Mucosa of descending colon (tissue), 3 donors: ENCODE measurements around the gene WFS1. TPM values are rescaled to one million over a fixed set of nuclear protein-coding genes. Genes with fewer than 3 reads are reported as not detected.

Experiments
- ATAC-seq: fragments of 200-7000 bp; cut with Tn5 transposase; one replicate; pipeline ENCODE4 v1.9.1; 2020; ENCODE audit warnings: mild to moderate bottlenecking, moderate library complexity
- DNase-seq, 3 donors: peaks; one replicate each; pipeline ENCODE4 v3.0.0-alpha.2; 2020
- H3K36me3 ChIP-seq: fragments of 200-600 bp; one replicate; pipeline ENCODE4 v1.8.0; 2021; ENCODE audit warnings: low read depth, mild to moderate bottlenecking
- H3K4me1 ChIP-seq: fragments of 200-600 bp; one replicate; pipeline ENCODE4 v1.8.0; 2021; ENCODE audit warnings: low read depth, mild to moderate bottlenecking
- H3K4me3 ChIP-seq: fragments of 200-600 bp; one replicate; pipeline ENCODE4 v1.8.0; 2021; ENCODE audit warnings: mild to moderate bottlenecking
- H3K9me3 ChIP-seq: fragments of 200-600 bp; one replicate; pipeline ENCODE4 v1.8.0; 2021; ENCODE audit warnings: mild to moderate bottlenecking
- CTCF ChIP-seq: fragments of 200-600 bp; IDR thresholded peaks from one replicate; pipeline ENCODE4 v1.8.0; 2022; ENCODE audit warnings: antibody characterized with exemption, mild to moderate bottlenecking
- intact Hi-C, 2 donors: fragments of 100-400 bp; cut with DNase I in 1 of 2; cut with micrococcal nuclease in 1 of 2; formaldehyde crosslinking; loops; one replicate each; pipeline versions ENCODE4 v1.11.0 to v1.11.1; 2022; cut with DNase I, micrococcal nuclease
- total RNA-seq, 3 donors: library from RNA; stranded (reverse); fragmentation: NEBNext Ultra II Directional in 2 of 3; extraction: Animal tissue kit (Norgen Biotek cat#: 25700) in 2 of 3; gene quantifications; one replicate each; pipeline versions ENCODE4 v1.2.1 to v1.2.4, GENCODE V29; 2021 to 2023
- donor health status: DM: no; HTN: no; CAD: no; lungs with moderate emphysema.
- donor health status: DM: no; HTN: no; CAD: no.
- donor health status: DM: no; HTN: yes; CAD: no.

The WFS1 gene
- total RNA-seq, 3 donors from 2014 or later = 5.8 to 39.2 (median 14.9) TPM

- no peak for TF ChIP-seq CTCF
- no peak for ATAC-seq
- Histone ChIP-seq H3K4me1 (no peaks in the 10 kb centered on the region), H3K36me3 (no peaks in the 10 kb centered on the region), H3K9me3 (peaks cover 4% of the 10 kb centered on the region), H3K4me3 (no peak overlapping the region)
- intact Hi-C loops = no loop called here
- peak in 1 of 3 donors; percentile 12 for DNase-seq
These were observed 29.7 kb upstream of the WFS1 start for GRCh38 chr4:6239968-6240367.

GRCh38 chr4:6241062-6241845 is 28.4 kb upstream of the WFS1 start:
- H3K36me3 ChIP-seq = no peaks in the 10 kb centered on the region
- no peak for TF ChIP-seq CTCF
- H3K9me3 ChIP-seq = peaks cover 4% of the 10 kb centered on the region
- no peak for ATAC-seq
- no peaks in the 10 kb centered on the region for H3K4me1 ChIP-seq
- peak in 1 of 3 donors; percentile 23 for DNase-seq
- H3K4me3 ChIP-seq = no peak overlapping the region
- intact Hi-C loops = no loop called here

GRCh38 chr4:6242271-6243029 is 27.2 kb upstream of the WFS1 start:
- no peak overlapping the region for H3K4me3 ChIP-seq
- peaks cover 4% of the 10 kb centered on the region for H3K9me3 ChIP-seq
- no peaks in the 10 kb centered on the region for H3K4me1 ChIP-seq
- no peak for DNase-seq
- intact Hi-C loops = no loop called here
- H3K36me3 ChIP-seq = no peaks in the 10 kb centered on the region
- ATAC-seq = no peak
- no peak for TF ChIP-seq CTCF

GRCh38 chr4:6245246-6246169 is 24.1 kb upstream of the WFS1 start:
- ATAC-seq (no peak), DNase-seq (peak in 1 of 3 donors; percentile 37)
- Histone ChIP-seq H3K4me1 (no peaks in the 10 kb centered on the region), H3K9me3 (peaks cover 4% of the 10 kb centered on the region), H3K4me3 (no peak overlapping the region), H3K36me3 (no peaks in the 10 kb centered on the region)
- intact Hi-C loops = no loop called here
- TF ChIP-seq CTCF = no peak

- Histone ChIP-seq H3K9me3 (peaks cover 4% of the 10 kb centered on the region), H3K4me1 (no peaks in the 10 kb centered on the region), H3K4me3 (no peak overlapping the region), H3K36me3 (no peaks in the 10 kb centered on the region)
- DNase-seq (peak in 1 of 3 donors; percentile 19), ATAC-seq (no peak)
- intact Hi-C loops = no loop called here
- no peak for TF ChIP-seq CTCF
These were observed 23.4 kb upstream of the WFS1 start for GRCh38 chr4:6246170-6246634.
